ENCODE measurements around the gene UGDH.

The UGDH gene

GRCh38 chr4:39452860-39453587, 74.2 kb downstream of the UGDH start:
- DNase-seq (ENCODE audit: low read depth): no peak

GRCh38 chr4:39452153-39452859, 74.9 kb downstream of the UGDH start:
- DNase-seq (ENCODE audit: low read depth): no peak

- DNase-seq (ENCODE audit: low read depth): no peak
Observed at GRCh38 chr4:39451423-39452023, 75.7 kb downstream of the UGDH start.

DNA sequence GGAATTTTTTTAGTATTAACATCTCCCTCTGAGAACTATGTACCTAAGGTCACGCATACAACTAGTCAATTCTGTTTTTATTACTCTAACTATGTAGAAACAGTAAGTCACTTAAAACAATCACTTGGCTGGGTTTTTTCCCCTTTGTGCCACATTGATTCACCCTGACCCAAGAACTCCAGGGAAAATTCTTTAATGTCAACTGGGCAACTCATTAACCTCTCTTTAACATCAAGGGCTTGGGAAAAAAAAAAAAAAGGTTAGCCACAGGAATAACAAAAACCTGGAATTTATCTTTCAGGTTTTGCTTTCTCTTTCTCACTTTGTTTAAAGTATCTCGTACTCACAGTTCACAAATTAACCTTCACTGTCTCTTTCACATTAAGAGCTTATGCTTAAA, 76.6 kb downstream of the UGDH start:
- DNase-seq (ENCODE audit: low read depth): no peak

Measured in activated T-helper 9 cell treated with anti-CD3 and anti-CD28 coated beads, Interleukin-2, amount 50 U/mL, for 16 hours (primary cell).